ENCODE measurements around the gene GNB1L.

- TF ChIP-seq CTCF (IDR thresholded peaks at IDR 0.05) (no peak), EZH2 (IDR thresholded peaks at IDR 0.05; ENCODE audit: borderline replicate concordance, insufficient read depth, low read depth, low read length, poor library complexity, severe bottlenecking) (no peak)
Measured at GRCh38 chr22:19819208-19819910, 35.3 kb downstream of the GNB1L start.

Data from B cell (primary cell).